Hindlimb muscle (tissue), 1 donor: ENCODE data around the gene LHFPL6. TPM values are rescaled to one million over a fixed set of nuclear protein-coding genes. Genes with fewer than 3 reads are reported as not detected.
A peak's percentile ranks its signal among the peaks of the same experiment; 100 is the strongest.

Experiments
- DNase-seq: peaks from one replicate; pipeline ENCODE4 v3.0.0-alpha.2; 2013
- polyA plus RNA-seq: library from polyadenylated mRNA; unstranded; fragments of 120-200 nt; gene quantifications from one replicate; pipeline ENCODE4 v1.2.1, GENCODE V29; 2013; ENCODE audit not compliant: insufficient read length

The LHFPL6 gene
- polyA plus RNA-seq: 71.0 TPM

DNA sequence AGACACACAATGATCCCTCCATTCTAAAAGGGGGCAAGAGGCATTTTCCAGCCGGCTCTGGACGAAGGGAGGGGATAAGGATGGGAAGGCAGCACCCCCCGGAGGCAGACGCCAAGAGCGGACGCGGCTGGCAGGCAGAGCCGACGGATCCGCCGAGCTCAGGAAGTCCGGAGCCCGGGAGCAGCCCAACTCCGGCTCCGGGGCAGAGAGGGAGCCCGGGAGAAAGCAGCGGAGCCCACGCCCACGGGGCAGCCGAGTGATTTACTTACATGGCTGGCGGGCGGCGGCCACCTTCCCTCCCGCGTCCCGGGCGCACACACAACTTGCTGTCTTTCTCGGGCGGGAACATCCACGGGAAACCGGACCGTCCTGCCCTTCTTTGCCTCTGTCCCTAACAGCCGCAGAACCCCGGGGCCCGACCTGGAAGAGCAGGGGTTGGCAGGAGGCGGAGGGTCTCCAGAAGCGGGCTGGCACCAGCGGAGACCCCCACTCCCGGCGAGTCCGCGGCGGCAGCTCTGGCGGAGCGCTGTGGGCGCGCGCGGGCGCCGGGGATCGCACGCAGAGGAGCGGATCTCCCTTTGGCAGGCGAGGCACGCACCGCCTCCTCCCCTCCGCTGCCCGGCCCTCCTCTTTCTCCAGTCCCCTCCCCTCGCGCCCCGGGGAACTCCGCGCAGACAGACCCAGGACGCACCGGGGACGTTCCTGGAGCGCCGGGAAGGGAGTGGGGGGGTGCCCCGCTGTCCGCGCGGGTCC is at the start of gene LHFPL6:
TSS of gene LHFPL6 (minus strand) at position 580 of the 753 bp plus-strand sequence.
- DNase-seq: peak; percentile 86

DNA sequence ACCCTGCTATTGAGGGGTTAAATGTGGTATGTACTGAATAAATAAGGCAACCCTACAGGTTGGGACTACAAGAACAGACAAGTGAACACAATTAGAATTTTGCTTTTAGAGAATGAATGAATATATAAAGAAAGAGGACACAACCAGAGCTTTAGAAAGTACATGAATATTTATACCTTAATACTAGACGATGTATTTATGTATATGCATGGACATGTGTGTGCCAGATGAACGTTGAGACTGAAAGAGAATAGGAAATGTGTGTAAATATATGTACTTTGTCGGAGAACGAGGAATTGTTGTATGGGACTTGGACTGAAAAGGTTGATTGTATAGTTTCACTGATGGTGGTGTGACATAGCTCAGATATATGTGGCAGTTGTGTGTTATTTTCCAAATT is 43.1 kb upstream of the LHFPL6 start:
- no peak for DNase-seq

DNA sequence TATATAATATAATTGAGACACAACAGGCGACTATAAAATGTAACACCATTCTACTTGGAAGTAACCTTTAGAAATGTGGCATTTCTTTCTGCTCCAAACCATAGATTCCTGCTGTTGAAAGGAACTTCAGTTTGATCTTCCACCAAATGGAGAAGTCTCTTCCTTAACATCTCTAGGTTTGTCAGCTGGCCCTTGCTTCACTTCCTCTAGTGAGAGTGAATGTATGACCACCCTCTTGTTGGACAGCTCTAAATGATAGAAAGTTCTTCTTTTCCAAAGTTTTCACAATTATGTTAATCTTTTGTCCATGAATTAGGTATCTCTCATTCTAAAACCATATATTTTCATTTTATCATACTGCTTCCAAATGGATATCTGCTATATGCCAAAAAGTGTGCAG is 38.7 kb upstream of the LHFPL6 start:
- DNase-seq: no peak

DNA sequence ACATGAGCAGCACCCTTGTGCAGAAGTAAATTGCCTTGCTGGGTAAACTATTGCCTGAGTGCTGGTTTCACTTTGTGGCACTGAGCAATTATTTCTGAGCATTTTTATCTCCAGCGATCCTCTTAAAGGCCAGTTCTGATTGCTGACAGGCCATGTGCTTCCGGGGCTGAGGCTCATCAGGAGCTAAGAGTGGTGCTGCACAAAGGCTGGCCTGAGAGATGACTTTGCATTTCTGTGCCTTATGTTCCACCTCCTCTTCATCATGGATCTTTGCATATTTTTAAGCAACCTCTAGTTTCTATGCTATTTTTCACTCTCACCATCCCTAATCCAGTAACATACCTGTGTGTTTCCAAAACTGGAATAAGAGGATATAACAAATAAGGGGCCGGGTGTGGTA is 34.9 kb upstream of the LHFPL6 start:
- no peak for DNase-seq

DNA sequence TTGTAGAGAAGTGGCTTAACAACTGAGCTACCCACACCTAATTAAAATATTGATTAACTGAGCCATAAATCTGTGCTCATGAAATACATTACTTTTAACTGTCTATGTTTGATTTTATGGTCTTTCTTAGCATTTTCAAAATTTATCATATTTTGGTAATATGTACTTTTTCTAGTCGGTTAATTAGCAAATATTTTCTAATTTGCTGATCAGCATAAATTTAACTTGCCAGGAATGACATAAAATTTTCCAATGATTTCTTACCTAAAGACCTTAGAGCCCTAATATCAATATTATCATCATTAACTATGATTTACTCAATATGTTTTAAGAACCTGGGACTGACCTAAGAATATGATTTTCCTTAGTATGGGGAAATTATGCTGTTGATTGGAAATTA is 32.6 kb upstream of the LHFPL6 start:
- DNase-seq: no peak

DNA sequence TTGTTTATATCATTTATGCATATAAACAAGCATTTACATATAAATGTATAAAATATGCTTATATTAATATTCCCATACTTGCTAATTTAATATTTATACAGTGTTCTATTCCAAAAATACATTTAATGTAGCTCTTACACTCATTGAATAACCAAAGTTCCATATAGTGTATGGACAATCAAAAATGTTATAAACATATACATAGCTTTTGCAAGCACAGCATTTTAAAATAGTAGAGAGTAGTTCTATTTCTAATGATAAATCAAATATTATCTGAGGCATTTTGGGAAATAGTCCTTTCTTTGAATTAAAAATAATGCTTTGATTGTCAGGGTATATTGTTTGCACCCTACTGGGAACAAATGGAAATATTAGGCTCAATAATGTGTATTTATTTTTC is 30.0 kb upstream of the LHFPL6 start:
- DNase-seq: no peak

DNA sequence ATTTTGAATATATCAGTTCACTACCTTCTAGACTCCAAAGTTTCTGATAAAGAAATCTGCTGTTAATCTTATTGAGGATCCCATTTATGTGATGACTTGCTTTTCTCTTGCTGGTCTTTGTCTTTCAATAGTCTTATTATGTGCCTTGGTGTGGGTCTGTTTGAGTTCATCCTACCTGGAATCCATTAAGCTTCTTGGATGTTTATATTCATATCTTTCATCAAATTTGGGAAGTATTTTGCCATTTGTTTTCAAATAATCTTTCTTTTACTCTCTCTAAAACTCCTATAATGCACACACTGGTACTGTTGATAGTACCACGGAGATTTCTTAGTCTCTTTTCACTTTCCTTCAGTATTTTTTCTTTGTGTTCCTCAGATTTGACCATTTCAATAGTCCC is 28.3 kb upstream of the LHFPL6 start:
- no peak for DNase-seq

DNA sequence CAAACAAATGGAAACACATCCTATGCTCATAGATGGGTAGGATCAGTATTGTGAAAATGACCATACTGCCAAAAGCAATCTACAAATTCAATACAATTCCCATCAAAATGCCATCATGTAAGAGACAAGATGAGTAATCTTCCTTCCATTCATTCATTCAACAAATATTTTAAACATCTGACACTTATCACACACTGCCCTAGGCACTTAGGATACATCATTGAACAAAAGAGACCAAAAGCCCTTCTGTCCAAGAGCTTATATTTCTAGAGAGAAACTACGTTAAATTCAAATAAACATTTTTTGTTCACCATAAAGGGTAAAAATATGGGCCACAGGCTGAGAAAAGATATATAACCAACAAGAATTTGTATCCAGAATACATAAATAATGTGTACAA is 20.5 kb upstream of the LHFPL6 start:
- DNase-seq: no peak

DNA sequence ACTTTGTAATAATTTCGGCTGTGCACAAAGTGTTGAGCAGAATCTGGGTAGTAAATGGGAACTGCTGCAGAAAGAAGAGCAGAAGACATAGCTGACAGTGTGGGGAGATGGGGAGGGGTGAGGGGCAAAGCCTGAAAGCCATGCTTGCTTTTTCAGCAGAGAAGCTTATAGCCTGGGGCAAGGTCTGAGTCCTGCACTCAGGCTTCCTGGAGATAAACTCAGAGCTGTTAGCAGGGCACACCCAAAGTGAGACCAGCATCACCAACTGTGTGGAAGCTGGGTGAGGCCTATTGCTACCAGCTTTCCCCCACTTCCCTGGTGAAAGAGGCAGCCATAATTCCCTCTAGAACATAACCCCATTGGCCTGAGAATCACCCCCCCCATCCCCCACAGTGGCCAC is 15.6 kb upstream of the LHFPL6 start:
- no peak for DNase-seq

DNA sequence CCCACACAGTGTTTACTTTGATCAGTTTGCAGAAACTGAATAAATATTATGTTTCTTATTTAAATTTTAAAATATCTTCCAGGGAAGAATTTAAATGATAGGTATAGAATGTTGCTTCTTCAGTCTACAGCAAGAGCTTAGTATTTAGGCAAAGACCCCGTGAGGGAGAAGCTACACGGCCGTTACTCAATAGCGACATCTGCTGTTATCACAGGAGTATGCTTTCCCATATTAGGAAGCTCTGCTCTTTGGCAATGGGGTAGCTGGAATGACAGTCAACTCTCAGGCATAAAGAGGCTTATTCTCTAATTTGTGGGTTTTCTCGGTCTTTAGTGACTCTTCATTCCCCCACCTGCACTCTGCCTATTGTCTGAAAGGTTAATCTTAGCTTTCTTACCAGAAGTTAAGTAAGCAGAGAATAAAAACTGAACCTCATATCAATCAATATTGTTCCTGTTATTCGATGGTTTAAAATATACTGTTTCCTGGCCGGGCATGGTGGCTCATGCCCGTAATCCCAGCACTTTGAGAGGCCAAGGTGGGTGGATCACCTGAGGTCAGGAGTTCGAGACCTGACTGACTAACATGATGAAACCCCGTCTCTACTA is 13.2 kb upstream of the LHFPL6 start:
- peak; percentile 77 for DNase-seq

DNA sequence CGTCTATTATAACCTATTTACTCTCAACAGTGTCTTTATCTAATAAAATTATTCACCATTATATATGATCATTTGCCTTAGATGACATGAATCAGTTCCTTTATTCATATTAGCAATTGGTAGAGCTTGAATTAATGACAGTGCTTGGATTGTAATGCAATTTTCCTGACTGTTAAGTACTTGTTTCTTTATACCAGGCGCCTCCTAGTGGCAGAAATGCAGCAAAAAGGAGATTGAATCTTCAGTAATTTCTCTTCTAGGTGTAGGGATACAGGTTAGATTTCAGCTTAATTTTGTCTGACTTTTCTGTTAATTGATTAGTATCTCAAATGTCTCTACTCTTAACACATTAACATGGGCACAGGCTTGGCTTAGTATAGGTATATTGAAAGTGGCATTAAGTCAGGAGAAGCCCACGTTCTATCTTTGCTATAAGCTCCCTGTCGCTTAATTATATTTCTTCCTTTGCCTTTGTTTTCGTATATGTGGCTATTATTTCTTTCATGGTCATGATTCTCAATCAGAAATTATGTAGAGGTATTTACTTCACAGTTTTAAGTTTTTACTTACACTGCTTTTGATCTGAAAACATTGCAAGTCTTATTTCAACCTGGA is 9.1 kb upstream of the LHFPL6 start:
- DNase-seq: peak; percentile 76

DNA sequence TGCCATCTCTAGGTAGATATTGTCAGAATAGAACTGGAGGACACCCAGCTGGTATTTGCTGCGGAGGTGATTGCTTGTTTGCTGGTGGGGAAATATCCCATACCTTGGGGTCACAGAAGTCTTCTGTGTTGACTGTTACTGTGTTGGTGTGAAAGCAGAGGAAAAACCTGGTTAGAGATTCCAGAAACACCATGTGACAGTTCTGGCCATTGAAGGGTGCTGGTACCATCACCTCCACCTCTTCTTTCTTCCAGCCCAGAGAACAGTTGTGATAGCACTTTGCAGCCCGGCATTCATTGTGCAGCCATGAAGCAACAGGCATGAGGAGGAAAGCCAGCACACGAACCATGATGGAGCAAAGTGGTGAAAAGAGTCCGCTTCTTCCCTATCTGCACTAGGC is 4.9 kb upstream of the LHFPL6 start:
- no peak for DNase-seq

DNA sequence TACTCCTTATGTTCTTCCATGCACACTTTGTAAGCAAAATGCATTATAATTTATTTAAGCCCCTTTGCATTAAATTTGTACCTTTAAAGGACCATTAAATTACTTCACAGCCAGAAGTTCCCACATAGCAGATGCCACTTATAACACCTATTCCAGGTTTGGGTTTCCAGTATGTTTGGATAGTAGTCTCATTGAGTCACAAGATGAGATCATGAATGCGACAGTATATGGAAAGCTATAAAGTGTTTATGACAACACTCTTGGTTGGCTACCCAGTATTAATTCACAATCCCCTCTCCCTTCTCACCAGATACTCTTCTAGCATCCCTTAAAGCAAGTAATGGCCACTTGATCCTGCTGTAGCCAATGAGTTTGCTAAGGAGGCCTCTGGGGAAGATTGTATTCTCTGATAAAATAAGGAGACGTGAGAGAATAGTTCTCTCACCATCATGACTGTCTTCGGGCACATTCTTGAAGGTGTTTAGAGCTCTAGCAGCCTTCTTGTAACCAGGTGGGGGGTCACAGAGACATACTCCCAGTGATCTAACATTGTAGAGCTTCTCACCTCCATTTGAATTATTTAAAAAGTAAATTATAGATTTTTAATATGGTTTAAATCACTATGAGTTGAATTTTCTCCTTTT is 2.8 kb upstream of the LHFPL6 start:
- DNase-seq: no peak

DNA sequence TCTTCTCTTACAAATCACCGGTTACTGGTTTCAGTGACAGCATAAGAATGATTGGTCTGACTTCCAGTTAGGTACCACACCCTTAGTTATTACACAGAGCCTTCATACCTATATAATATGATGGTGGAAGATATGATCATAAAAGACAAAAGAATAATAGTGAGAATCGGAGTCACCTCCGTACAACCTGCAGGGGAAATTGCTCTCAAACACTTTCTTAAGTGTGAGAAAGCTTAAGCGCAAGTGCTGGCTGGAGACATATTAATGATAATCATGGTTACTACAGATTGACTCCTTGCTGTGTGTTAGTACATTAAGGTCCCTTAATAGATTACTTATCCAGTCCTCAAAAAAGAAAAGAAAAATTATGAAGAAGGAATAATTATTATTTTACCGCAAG is 1.8 kb upstream of the LHFPL6 start:
- DNase-seq: no peak

DNA sequence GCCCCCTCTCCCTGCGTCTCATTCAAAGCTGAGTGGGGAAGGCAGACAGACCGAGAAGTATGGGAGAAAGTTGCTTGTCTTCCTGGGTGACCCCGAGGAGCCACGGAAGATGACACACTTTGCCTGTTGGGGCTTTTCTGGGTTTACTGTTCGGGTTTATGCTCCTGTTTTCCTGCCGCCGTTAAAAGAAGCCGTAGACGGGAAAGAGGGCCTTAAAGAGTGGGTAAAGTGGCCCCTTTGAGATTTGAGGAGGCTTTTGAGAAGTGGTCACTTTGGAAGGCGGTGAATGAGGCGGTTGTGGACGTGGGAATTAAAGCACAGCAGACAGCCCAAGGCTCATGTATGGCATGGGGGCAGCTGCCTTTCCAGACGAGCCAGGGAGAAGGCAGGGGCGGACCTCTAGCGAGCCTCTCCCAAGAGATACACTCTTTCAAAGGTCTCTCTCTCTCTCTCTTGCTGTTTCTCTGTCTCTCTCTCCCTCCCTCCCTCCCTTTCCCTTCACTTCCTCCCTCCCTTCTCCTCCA is 493 bp upstream of the LHFPL6 start:
- no peak for DNase-seq

DNA sequence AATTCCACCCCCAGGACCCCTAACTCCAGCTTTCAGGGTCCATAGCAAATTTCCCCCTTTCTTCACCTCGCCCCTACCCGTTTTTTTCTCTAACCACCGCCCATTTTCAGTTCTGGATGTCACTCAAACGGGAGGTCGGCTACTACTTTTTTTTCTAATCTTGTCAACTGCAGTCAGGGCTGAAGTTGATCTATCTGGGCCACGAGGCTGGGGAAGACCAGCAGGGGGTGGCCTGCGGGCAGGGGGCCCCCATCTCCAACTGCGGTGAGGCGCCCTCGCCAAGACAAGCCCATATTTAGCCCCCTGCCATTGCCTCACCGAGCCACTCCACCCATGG is 748 bp downstream of the LHFPL6 start:
- DNase-seq: peak; percentile 29

DNA sequence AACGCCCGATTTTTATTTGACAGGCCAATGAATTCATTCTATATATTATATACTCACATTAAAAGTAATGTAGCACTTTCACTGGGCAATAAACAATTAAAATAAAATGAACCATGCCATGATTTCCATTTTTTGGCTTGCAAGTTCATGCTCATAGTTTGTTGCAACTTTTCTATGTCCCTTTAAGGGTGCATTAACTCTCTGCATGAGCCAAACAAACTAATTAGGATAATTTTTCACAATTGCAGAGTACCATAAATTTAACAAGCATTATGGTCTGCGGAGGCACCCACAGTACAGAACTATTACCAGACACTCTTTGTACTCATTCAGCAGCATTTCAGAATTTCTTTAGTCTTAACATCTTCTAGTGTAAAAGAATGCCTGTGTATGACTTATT is 1.4 kb downstream of the LHFPL6 start:
- no peak for DNase-seq

DNA sequence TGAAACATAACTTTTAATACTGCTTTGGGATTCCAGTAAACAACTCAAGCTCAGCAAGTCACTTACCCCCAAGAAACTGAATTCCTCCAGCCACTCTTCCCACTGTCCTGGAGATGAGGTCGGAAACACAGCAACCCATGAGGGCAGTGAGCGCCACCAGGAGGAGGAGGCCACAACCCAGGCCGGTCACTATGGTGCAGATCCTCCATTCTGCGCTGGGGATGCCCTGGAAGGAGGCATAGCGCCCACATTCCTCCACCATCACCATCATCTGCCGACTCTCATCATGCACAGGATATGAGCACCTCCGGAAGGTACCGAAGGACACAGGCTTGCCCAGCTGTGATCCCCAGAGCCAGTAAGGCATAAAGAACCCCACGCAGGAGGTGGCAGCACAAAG is 2.2 kb downstream of the LHFPL6 start:
- no peak for DNase-seq

DNA sequence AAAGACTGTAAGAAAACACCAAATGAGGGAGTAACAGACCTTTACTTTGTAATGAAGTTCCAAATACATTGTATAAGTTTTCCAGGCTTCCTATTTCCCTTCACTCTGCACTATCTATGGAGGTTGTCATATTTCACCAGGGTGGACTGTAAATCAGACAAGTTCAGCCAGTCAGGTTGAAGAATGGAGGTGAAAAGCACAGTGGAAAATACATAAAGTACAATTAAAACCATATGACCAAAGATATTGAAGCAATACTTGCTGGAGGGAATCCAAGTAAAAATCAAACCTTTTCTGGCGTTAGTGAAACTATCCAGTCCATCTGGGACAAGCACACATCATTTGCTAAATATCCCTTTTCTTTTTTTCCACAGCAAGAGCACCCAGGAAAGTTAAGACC is 3.2 kb downstream of the LHFPL6 start:
- DNase-seq: peak; percentile 53

DNA sequence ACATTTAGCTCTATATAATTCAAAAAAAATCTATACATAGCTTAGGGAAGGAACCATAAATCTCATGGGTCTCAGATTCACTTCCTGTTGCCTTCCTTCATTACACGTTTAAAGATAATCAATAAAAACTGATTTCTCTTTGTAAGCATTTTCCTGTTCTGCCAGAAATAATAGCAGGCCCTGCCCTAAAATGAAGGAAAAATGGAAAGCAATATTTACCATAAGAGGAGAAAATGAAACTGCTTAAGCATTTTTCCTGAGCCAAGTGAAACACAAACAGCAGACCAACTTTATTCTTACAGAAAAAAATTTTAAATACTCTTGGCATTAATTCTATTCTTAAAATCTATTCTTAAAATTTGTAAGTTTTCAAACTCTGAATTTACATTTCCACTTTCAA is 4.0 kb downstream of the LHFPL6 start:
- DNase-seq: no peak

DNA sequence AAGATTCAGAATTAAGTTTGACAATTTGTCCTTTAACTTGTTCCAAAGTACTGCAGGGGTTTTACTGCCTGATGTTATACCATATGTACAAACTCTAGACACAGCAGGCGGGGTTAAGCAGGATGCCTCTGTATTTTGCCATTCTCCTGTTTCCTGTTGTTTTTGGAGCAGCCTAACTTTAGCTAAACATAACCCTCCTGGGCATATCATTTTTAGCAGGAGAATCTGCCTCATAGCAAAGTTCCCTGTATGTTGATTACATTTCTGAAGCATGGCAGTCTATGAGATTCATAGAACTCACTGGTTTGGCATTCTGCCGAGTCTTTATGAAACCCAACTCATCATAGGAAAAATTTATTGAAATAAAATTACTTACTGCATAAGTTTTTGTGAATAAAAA is 5.2 kb downstream of the LHFPL6 start:
- peak; percentile 34 for DNase-seq

DNA sequence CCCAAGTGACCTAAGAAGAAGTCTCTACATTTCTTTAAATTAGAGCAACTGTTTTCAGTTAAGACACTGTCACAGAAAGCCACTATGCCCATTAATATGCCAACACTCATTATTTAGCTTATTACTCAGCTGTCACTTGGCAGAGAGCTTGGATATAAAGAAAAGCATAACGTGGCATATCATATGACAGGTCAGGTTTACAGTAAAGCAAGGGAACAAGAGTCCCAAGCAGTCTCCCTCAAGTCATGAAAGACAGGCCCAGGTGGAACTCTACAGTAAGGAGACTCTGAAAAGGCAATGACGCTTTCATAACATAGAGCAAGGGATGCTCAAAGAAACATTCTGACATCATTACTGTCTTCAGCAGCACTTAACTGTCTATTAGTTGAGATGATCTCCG is 6.3 kb downstream of the LHFPL6 start:
- DNase-seq: no peak

DNA sequence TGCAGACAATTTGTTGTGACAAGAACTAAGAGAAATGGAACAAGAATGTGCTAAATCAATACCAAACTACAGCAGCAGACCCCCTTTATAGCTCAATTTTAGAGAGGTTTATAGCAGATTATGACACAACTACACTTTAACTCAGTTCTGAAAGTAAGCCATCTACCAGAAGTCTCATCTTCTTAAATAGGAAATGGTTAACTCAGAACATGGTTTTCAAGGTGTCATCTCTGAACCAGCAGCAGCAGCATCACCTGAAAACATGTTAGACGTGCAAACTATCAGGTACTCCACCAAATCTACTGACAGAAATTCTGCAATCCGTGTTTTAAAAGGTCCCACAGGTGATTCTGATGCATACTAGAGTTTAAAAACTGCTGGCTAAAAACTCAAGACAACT is 6.8 kb downstream of the LHFPL6 start:
- DNase-seq: no peak
